PFSK-1 (cell line): Measurements from ENCODE around the gene RAB40A.

ENCODE experiments used
- FOXP2 ChIP-seq: optimal IDR thresholded peaks from 2 replicates; pipeline ENCODE3; 2011; ENCODE audit warnings: borderline replicate concordance, control low read depth, inconsistent platforms; ENCODE audit not compliant: insufficient read depth; ENCODE audit errors: extremely low read length, extremely low read depth
- POLR2AphosphoS5 ChIP-seq: IDR thresholded peaks from 2 replicates; pipeline ENCODE4 v1.6.1; 2012; ENCODE audit warnings: low read depth, mild to moderate bottlenecking, control low read depth, low read length, moderate library complexity
- REST ChIP-seq, 2 experiments: IDR thresholded peaks; 2 replicates each; pipeline versions ENCODE4 v1.6.1 to v1.8.0; 2011 to 2012; ENCODE audit warnings: low read depth in 2 of 2, low read length in 2 of 2, control low read depth in 1 of 2, inconsistent platforms in 1 of 2, mild to moderate bottlenecking in 1 of 2, moderate library complexity in 1 of 2; ENCODE audit not compliant: insufficient read depth in 1 of 2
- SIN3A ChIP-seq: IDR thresholded peaks from 2 replicates; pipeline ENCODE4 v1.6.1; 2012; ENCODE audit warnings: mild to moderate bottlenecking, low read length, moderate library complexity, borderline replicate concordance; ENCODE audit not compliant: insufficient read depth
- TAF1 ChIP-seq: IDR thresholded peaks from 2 replicates; pipeline ENCODE4 v1.6.1; 2012; ENCODE audit warnings: low read length, control low read depth, borderline replicate concordance; ENCODE audit not compliant: insufficient read depth

The RAB40A gene

DNA sequence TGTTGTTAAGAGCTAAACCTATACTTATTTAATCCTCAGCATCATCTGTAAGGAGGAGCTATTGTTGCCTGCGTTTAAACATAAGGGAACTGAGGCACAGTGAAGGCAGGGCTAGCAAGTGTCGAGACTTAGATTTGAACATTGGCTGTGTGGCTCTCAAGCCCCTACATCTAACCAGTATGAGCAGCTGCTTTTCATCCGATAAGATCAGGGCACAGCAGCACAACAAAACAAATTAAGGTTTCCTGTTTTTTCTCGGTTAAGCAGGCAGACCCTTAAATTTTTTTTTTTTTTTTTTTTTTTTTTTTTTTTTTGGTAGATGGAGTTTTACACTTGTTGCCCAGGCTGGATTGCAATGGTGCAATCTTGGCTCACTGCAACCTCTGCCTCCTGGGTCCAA, 35.6 kb downstream of the RAB40A start:
- TF ChIP-seq REST (IDR thresholded peaks at IDR 0.05; ENCODE audit: insufficient read depth in 1 of 2, low read depth in 2 of 2, low read length in 2 of 2) (no peak), POLR2AphosphoS5 (no peak), TAF1 (no peak), FOXP2 (no peak)

DNA sequence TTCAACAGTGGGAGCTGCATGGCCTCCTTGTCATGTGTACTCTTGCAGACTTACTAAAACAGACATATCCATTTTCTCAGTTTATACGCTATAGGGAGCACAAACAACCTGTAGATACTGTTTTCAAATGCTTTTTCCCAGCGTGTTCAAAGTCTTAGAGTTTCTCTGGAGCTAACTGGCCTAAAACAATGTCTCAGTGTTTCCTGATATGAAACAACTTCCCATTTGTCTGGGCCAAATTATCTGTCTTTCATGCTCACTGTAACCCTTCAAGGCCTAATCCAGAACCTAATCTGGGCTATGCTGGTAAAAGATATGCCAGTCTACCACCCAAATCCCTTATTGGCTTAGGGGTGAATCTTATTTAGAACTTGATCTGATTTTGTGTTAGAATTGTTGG, 38.8 kb downstream of the RAB40A start:
- TF ChIP-seq TAF1 (no peak), POLR2AphosphoS5 (no peak), SIN3A (no peak), REST (IDR thresholded peaks at IDR 0.05; ENCODE audit: insufficient read depth in 1 of 2, low read depth in 2 of 2, low read length in 2 of 2) (no peak), FOXP2 (no peak)

DNA sequence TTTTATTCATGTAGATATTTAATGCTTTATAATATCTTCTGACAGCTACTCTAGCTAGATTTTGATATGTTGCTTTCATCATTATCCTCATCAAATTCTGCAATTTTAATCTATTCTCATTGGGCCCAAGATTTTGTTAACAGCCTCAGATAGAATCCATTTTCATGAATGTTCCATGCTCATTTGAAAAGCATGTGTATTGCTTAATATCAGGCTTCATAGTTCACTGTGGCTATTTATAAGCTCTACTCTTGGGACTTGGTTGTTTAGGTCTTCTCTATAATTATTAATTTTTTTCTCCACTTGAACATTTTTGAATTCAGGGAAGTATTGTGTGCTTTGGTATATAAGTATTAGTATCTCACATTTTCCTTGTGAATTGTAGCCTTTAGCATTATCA, 41.8 kb downstream of the RAB40A start:
- TF ChIP-seq FOXP2 (no peak), TAF1 (no peak), REST (IDR thresholded peaks at IDR 0.05; ENCODE audit: insufficient read depth in 1 of 2, low read depth in 2 of 2, low read length in 2 of 2) (no peak), SIN3A (no peak), POLR2AphosphoS5 (no peak)

- no peak for TF ChIP-seq REST (IDR thresholded peaks at IDR 0.05; ENCODE audit: insufficient read depth in 1 of 2, low read depth in 2 of 2, low read length in 2 of 2)
- no peak for TF ChIP-seq FOXP2
- TF ChIP-seq SIN3A = no peak
- TF ChIP-seq TAF1 = no peak
- no peak for TF ChIP-seq POLR2AphosphoS5
Observed at GRCh38 chrX:103475381-103475780, 43.9 kb downstream of the RAB40A start.

DNA sequence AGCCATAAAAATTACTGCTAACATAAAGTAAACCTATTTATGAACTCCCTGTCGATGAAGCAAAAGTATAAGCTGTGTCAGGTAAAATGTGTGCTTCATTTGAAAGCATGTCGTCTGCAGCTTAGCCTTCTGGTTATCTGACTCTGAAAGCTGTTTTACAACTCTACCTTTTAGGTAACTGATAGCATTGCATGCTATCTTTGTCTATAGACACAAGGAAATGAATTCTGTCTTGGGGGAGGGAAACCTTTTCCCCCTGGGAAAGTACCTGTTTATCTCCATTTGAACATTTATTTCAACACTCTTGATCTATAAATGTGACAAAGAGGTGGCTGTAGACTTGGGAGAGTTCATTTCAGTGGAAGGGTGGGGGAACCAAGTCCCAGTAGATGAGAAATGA, 51.4 kb downstream of the RAB40A start:
- no peak for TF ChIP-seq SIN3A
- TF ChIP-seq REST (IDR thresholded peaks at IDR 0.05; ENCODE audit: insufficient read depth in 1 of 2, low read depth in 2 of 2, low read length in 2 of 2) = no peak
- no peak for TF ChIP-seq POLR2AphosphoS5
- no peak for TF ChIP-seq FOXP2
- TF ChIP-seq TAF1 = no peak
